ENCODE results near the gene NAV2.
A peak's percentile ranks its signal among the peaks of the same experiment; 100 is the strongest.

The NAV2 gene

DNA sequence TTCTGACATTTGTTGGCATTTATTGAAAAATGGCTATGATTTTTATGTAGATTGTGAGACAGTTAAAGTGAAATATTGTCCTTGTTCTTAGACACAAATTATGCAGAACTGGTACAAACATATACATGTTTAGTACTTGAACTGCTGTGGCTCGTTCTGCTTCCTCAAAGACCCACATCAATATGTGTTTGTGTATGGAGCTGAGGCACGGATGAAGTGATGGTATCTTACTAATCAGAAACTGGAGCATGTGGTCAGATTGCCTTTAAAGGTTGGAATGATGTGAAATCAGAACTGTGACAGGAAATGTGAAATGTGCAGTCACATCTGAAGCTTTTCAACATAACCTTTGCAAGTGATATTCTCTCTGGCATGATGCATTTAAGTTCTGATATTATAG, 130.4 kb downstream of the NAV2 start:
- DNase-seq: no peak

DNA sequence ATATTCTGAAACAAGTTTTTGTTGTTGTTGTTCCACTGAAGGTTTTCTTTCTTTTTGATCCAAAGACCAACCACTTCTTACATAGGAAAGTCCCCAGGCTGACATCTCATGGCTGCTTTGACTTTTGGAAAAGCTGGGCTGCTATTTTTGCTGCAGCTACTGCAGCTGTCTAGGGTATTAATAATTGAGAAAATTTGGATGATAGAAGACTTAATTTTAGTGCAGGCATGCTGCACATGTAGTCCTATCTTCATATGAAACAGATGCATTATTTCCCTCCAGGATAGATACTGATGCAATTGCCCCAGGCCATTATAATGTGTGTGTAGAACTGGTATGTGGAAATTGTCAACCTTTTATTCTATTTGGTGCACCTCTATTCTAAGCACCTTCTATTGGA, 131.4 kb downstream of the NAV2 start:
- no peak for DNase-seq

DNA sequence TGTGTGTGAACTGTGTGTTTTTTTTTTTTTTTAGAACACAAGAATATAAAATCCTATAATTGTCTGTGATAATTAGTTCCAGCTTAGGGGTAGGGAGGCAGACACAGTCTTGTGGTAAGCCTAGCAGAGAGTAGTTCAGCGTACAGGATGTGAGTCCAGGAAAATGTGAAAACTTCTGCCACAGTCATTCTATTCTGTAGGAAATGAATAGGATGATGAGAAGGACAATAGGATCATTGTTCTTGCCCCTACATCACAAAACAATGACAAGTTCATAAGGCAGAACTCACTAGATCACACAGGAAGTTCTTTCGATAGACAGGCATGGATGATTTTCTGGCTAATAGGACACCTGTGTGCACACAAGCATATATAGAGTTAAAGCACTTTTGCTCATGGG, 132.2 kb downstream of the NAV2 start:
- DNase-seq: no peak

DNA sequence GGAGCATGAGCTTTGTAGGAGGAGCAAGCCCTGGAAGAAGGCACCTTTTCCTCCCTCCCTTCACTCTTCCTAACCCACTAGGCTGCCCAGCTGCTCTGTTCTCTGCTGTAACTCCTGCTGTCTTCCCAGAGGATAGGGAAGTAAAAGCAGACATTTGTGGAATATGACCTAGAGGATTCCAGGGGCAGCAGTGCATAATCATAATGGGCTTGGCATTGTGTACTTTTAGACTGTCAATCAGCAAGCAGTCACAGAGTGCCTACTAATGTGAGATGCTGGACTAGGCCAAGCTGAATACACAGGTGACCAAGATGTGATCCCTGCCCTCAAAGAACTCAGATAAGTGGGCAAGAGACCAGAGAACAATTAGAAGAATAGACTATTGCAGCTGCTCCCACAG, 133.0 kb downstream of the NAV2 start:
- DNase-seq: no peak

DNA sequence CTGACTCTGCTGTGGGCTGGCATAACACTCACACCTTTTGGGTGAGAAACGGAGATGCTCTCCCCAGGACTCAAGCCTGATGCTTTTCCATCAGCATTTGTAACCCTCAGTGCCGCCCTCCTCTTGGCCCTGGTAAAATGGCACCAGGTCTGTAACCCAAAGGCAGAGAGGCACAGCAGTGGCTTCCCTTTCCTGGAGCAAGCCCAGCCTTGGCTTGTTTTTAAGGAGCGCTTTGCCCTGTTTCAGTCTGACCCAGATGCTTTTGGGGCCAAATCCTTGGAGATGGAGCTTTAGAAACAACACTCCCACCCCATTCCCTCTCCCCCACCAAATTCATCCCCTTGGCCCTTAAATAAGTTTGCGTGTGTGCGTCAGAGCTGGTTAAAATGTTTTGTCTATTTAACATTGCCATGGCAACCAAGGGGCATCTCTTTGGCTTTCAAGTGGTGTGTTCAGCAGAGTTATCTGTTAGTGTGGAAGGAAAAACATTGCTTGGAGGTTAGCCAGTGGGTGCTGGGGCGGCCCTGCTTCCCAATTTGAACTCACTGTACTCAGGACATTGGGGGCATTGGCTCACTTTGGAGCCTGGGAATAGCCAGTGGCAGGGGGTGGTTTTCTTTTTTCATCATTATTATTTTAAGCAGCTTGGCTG, 134.1 kb downstream of the NAV2 start:
- DNase-seq: no peak

DNA sequence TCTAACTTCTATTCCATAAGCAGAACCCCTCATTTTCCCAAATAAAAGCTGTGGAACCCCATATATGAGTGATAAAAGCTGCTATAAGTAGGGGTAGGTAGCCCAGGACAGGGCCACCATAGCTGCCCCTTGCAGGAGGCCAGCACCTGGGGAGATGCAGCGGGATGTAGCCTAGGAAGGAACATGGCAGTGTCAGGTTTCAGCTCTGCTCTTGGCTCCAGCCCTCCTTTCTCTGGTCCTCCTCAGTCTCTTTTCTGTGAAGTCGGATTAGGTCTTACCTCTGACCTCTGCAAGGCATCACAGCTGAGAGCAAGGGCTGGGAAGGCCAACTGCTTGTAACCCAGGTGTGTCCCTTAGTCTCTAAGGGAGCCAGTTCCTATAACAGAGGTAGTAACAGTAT, 135.6 kb downstream of the NAV2 start:
- DNase-seq: peak; percentile 49

DNA sequence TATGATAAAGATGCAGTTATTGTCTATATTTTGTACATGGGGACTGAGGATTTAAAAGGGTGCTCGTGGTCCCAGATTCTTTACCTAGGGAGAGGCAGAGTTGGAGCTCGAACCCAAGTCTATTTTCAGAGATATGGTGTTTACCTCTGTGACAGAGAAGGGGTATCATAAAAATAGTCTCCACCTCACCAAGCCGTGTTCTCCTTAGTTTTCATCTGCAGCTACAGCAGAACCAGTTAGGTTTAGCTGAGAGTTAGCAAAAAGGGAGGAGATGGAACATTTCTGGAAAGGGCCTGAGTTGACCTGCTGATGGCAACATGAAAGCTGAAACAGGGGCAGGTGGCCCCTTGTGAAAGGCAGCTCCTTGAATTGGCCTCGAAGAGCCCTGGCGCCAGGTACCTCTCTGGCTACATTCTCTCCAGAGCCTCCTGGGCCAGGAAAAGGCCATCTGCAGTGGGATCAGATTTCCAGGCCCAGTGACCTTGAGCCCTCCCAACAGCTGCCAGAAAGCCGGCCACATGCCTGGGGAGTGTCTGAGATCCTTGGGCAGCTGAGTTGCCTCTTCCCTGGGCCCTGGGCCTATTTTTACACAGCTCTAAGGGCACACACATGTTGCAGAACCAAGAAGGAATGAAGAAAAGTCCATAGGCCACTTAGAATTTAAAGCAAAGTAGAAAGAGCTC, 136.6 kb downstream of the NAV2 start:
- DNase-seq: no peak

DNA sequence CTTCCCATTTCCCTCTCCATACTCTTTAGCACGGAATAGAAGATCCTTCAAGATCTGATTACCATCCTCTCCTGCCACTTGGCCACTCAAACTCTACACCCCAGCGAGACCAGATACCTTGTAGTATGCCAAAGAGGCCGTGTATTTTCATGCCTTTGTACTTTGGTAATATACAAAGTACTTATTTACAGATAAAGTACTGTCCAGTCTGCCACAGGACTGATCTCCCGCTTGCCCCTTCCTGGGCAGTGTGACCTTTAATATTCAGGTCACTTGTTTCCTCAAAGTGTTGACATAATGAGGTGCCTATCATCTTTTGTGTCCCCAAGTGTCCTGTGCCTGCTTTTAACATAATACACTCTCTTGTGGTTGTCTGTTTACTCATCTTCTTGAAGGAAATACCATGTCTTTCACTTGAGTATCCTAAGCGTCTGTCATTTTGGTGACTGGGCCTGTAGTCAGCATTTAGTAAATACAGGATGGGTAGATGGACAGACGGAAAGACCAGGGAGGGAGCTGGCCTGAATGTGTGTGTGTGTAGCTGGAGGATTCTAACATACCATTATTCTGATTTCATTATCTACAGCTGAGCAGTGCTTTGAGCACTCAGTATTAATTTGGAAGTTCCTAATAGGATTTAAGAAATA, 137.4 kb downstream of the NAV2 start:
- no peak for DNase-seq

DNA sequence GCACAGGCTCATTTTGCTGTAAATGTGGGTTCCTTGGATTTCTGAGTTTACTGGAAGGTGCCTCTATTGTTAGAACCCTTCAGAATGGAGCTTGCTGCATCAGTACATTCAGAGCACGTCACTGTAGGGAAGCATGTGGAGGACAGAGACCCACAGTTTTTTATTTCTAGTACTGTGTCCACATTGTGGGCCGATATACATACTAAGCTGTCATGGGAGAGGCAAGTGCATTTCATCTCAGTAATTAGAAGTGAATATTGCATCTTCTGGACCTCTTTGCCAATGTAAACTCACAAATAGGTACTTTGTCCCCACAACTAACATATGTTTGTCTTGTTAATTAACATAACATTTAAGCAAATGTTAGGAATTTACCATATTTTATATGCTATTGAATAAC, 139.7 kb downstream of the NAV2 start:
- no peak for DNase-seq

DNA sequence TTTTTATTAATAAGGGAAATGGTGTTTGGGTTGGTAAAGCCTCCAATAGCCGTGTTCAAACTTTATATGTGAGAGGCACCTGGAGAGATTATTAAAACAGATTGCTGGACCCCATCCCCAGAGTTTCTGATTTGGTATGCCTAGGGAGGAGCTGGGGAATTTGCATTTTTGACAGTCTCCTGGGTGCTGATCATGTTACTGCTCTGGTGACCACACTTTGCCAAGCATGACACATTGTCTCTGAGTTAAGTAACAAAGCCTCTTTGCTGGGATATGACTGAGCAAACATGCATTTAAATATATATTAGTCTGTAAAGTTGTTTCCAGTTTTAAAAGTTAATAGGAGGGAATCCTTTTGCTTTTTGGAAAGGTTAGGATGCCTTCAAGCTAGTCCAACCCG, 140.4 kb downstream of the NAV2 start:
- no peak for DNase-seq

DNA sequence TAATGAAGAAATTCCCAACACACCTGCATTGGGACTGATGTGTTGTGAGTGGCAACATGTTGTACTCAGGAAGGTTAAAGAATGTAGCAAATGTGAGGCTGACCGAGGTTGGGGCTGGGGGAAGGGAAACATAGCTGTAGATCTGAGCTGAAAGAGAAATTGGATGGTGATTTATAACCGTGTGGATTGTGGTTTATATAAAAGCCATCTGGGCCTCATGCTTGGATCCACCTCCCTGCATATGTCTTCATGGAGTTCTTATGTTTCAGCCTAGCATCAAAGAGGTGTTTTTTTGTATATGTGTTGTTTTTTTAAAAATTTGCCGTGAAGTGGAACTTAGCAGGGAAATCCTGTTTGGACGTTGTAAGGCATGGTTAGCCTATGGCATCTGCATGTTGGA, 141.3 kb downstream of the NAV2 start:
- DNase-seq: no peak

DNA sequence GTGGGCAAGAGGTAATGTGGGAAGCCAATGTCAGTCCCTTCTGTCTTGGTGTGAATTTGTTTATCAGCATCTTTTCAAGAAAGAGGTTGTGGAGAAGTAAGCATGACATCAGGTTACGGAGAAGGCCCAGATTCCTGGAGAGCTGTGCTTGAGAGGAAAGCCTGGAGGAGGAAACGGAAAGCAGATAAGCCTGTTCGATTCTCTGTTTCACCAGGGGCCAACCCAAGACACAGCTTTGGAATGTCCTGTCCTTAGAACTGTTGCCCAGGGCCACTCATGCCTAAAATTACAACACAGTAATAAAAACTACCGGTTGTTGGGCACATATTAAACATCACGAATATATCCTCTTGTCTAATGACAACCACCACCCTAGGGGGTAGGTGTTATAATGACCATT, 148.5 kb downstream of the NAV2 start:
- no peak for DNase-seq

DNA sequence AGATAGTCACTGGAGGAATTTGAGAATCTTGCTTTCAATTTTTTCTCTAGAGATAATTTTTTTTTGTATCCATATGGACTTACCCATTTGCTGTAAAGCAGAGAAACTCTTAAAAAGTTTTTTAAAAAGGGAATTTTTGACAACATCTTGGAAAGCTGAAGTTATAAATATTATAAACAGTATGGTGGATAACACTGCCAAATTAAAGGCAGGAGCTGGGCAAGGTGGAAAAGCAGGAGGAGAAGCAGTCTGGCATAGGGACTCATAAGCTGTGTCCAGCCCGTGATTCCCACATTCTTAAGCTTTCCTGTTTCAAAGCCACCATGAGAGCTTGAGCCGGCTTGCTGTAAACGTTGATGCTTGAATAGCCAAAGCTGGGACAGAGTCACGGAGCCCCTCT, 149.5 kb downstream of the NAV2 start:
- DNase-seq: no peak

DNA sequence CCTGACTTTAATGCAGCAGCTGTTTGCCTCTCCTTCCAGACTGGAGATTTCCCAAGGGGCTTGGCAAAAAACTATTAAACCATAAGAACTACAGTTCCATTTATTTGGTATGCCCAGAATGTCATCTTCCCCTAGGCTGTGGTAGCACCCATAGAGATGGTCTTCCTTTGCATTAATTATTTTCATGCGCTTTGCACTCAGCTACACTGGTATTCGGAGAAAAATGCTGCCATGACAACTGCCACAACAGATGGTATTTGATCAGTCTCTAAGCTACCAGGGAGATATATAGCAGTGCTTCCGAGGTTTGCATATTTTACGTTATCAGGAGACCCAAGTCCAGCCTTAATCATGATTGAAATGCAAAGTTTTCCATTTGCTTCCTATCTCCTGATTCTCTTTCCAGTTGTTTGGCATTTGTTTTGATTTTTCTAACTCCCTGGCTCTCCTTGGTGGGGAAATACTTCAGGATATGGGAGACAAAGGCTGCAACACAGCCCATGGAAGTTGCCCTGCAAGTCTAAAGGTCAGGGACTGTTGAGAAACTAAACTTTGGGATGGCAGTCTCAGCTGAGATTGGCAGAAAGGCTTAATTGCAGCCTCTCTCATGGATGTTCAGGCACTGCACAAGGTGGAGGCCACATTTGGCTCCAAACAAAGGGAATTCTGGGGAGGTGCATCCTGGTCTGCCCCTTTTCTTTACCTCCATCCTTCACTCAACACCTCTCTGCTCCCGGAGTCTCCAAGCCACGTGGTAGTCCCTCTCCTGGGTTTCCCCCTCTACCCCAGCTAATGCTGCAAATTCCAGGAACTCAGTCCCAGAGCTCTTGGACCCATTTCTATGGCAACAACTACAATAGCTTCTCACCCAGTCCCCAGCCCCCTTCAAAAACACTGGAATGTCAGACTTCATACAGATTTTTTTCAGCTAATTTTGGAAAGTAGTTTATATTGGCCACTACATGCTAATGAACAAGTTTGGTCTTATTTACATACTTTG, 151.8 kb downstream of the NAV2 start:
- DNase-seq: no peak

DNA sequence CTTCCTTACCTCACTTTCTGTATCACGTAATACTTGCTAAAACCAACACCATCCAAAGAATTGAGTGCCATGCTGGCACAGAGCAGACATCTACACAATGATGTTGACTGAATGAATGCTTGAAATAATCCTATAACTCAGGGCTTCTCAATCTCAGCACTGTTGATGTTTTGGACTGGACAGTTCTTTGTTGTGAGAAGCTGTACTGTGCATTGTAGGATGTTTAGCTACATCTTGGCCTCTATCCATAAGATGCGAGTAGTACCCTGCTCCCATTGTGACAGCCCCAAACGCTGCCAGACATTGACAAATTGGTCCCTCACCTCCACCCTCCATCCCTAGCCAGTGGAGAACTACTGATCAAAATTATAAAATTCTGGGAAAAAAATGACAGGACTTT, 153.4 kb downstream of the NAV2 start:
- DNase-seq: no peak

DNA sequence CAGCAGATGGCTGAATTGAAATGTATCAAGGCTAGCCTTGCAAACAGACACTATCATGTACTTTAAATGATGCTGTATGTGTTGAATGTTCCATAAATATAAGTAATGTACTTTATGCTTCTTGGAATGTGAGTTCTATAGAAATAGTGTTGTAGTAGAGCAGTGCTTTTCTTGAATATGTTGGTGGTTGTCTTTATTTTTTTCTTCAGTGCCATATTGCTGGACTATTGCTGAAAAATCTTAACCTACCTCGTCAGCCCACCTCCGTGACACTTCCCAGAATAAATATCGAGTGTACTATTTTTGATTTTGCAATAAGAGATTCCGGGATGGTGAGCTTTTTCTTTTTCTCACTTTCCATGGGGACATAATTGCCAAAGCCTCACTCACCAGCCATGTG, 153.9 kb downstream of the NAV2 start:
- DNase-seq: no peak

DNA sequence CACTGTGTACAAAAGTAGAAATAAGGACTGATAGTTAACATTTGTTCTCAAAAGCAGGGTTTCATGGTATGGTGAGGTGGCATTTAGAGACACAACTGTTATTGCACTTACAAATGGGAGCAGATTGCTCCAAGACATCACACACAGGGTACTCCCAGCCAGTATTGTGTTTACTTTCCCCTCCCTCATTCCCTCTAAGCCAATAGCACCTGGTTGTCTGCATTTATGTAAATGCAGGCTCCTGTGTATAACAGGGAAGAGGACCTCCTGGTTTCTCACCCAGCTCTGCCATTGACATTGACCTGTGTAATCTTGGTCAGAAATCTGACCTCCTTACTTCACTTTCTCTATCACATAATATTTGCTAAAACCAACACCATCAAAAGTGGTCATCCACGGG, 154.4 kb downstream of the NAV2 start:
- peak; percentile 54 for DNase-seq

DNA sequence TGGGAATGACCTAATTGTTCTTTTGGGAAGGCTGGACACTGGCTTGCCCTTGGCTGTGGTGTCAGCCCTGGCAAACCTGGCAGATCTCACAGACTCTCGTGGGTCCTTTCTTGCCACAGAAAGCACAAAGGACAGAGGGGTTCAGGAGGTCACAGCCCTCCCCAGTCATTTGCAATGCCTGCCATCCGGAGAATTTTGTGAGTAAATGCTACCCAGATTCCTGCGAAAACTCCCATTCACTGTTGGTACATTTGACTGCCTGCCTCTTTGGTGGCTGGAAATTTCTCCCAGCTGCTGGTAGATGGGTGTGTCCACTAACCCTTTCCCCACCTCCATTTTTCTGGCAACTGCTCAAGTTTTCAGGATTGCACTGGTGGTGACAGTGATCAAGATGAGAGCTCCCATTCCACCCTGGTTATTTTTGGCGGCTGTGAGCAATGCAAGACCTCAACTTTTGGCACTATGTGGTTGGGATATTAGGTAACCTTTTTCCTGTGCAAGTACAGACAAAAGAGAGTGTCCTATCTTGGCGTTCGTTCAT, 155.7 kb downstream of the NAV2 start:
- DNase-seq: no peak

DNA sequence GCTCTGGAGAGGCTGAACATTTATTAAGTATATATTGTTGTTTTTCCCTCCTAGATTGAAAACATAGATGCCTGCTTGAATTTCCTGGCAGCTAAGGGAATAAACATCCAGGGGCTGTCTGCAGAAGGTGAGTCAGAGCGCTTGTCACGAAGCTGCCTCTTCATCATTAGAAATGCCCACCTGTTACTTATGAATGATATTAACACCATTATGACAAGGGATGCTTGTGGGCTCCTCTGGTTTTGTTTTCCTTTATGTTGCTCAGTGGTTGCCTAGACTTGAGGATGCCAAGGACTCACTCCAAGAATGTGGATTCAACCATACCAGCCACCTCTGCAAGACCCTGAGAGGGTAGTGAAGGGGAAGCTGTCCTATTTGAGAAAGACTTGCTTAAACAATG, 156.2 kb downstream of the NAV2 start:
- DNase-seq: no peak

DNA sequence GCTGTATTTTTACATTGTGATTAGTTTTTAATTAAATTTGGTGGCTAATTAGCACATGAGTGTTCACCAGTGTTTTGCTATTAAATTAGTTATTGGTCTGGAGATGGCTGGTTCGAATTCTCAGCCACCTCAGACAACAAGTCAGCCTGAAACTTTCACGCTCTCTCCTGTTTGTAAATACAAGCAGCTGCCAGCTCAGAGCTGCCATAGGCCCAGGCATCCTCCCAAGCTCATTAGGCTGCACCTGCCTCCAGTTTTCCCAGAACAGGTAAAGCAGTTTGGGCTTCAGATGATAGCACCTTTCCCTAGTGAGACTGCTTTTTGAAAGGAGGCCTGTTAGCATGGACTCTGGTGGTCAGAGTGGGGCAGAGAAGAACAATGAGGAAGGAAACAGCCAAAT, 156.8 kb downstream of the NAV2 start:
- DNase-seq: peak; percentile 33

DNA sequence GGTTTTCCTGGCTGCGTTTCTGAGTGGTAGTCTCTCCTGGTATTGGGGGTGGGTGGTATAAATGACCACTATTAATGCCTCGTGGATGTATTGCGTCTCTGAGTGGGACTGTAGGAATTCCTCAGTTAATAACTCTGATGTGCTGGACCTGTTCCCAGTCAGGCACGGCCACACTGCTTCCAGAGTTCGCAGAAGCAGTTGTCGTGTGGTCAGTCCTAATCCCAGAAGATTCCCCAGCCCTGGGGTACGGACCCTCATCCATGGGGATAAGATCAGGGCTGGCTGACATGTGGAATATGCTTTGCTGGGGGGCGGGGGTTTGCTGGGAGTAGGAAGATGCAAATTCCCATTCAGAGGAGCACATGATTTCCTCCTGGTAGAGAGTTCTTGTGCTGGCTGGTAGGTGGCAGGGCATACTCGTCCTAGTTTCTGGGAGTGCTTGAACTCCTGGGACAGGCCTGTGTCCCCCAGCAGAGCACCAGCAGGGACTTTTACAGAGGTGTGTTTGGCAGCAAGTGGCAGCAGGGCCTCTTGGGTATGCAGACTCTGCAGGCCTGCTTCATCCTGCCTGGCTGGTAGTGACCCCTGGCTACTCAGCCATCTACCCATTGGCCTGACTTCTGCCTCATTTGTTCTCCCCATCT, 157.4 kb downstream of the NAV2 start:
- no peak for DNase-seq

DNA sequence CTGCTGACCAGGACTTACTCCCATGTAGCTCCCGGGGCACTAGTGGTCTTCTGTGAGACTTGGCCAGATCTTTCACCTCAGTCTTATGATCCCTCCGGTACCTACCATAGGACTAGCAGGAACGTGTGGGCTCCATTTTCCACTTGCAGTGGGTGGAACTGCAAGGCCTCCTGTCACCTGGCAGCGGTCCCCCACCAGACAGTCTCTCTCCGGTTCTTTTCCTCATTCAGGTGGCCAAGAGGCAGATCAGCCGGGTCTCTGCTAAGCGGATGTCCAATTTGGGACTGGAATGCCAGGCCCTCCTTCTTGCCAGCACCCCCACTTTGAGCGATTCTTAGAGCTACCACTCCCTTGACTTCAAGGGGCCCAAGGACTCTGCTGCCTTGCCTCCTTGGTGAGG, 158.9 kb downstream of the NAV2 start:
- DNase-seq: no peak

Data from NCI-H510A treated with DMSO at 0.1 percent for 48 hours (cell line).